HFF-Myc (cell line): ENCODE data around the gene RGS12.

Experiments used
- DNase-seq: peaks from one replicate; pipeline ENCODE4 v3.0.0-alpha.2; 2011; ENCODE audit warnings: low read depth; ENCODE audit errors: extremely low read depth
- H3K4me3 ChIP-seq: replicated peaks from 2 replicates; pipeline ENCODE4 v1.5.1; 2011; ENCODE audit warnings: low read depth, mild to moderate bottlenecking, control low read depth, low read length
- CTCF ChIP-seq: IDR thresholded peaks from 2 replicates; pipeline ENCODE4 v1.5.1; 2012; ENCODE audit warnings: mild to moderate bottlenecking, low read depth, low read length, control low read depth; ENCODE audit errors: missing control alignments

The RGS12 gene

GRCh38 chr4:3251691-3252479 lies 40.9 kb upstream of the RGS12 start:
- no peak overlapping the region for H3K4me3 ChIP-seq
- DNase-seq, result no peak
- no peak for TF ChIP-seq CTCF

- no peak overlapping the region for H3K4me3 ChIP-seq
- no peak for TF ChIP-seq CTCF
- DNase-seq, result no peak
Measured at GRCh38 chr4:3252480-3252828, 40.4 kb upstream of the RGS12 start.

- no peak for DNase-seq
- H3K4me3 ChIP-seq, result no peak overlapping the region
- no peak for TF ChIP-seq CTCF
Measured at GRCh38 chr4:3252831-3253641, 39.8 kb upstream of the RGS12 start.

GRCh38 chr4:3253808-3254207 lies 39.0 kb upstream of the RGS12 start:
- H3K4me3 ChIP-seq, result no peak overlapping the region
- no peak for DNase-seq
- TF ChIP-seq CTCF, result no peak

- H3K4me3 ChIP-seq, result no peak overlapping the region
- DNase-seq, result no peak
- TF ChIP-seq CTCF, result no peak
Measured at GRCh38 chr4:3254302-3255131, 38.3 kb upstream of the RGS12 start.

- H3K4me3 ChIP-seq, result no peak overlapping the region
- no peak for TF ChIP-seq CTCF
- DNase-seq, result no peak
Measured at GRCh38 chr4:3255611-3256186, 37.1 kb upstream of the RGS12 start.
